HG03108 (cell line): Measurements from ENCODE around the gene PPIP5K2.
"Not testable (repeated sequence)": the region's sequence is repeated elsewhere in the genome, so short reads cannot be mapped to it uniquely, and the experiment has no call there.

Experiments used
- ATAC-seq: cut with Tn5 transposase; IDR thresholded peaks from one replicate; pipeline ENCODE4 v1.9.1; 2021; ENCODE audit warnings: moderate library complexity; ENCODE audit not compliant: unreplicated experiment

Gene PPIP5K2

GRCh38 chr5:103205991-103206700, 86.0 kb downstream of the PPIP5K2 start:
- ATAC-seq, result no peak

- ATAC-seq, result no peak
Observed at GRCh38 chr5:103207011-103207410, 86.9 kb downstream of the PPIP5K2 start.

- ATAC-seq, result no peak
Observed at GRCh38 chr5:103207653-103208052, 87.6 kb downstream of the PPIP5K2 start.

- ATAC-seq, result no peak
Observed at GRCh38 chr5:103208460-103208859, 88.4 kb downstream of the PPIP5K2 start.

GRCh38 chr5:103209065-103209464, 89.0 kb downstream of the PPIP5K2 start:
- ATAC-seq, result no peak

- ATAC-seq, result no peak
Observed at GRCh38 chr5:103210952-103211351, 90.9 kb downstream of the PPIP5K2 start.

- ATAC-seq, result peak; percentile 82
Observed at GRCh38 chr5:103211576-103212561, 91.8 kb downstream of the PPIP5K2 start.

GRCh38 chr5:103216137-103216536, 96.0 kb downstream of the PPIP5K2 start:
- ATAC-seq, result no peak

- ATAC-seq, result no peak
Observed at GRCh38 chr5:103216697-103217096, 96.6 kb downstream of the PPIP5K2 start.

- no peak for ATAC-seq
Observed at GRCh38 chr5:103217101-103217500, 97.0 kb downstream of the PPIP5K2 start.

- no peak for ATAC-seq
Observed at GRCh38 chr5:103218164-103218563, 98.1 kb downstream of the PPIP5K2 start.

- not testable (repeated sequence) for ATAC-seq
Observed at GRCh38 chr5:103219074-103219473, 99.0 kb downstream of the PPIP5K2 start.

- ATAC-seq, result no peak
Observed at GRCh38 chr5:103223031-103223955, 103.2 kb downstream of the PPIP5K2 start.

- peak; percentile 89 for ATAC-seq
Observed at GRCh38 chr5:103224118-103224893, 104.2 kb downstream of the PPIP5K2 start.

GRCh38 chr5:103224894-103225246, 104.8 kb downstream of the PPIP5K2 start:
- no peak for ATAC-seq

GRCh38 chr5:103228061-103228460, 108.0 kb downstream of the PPIP5K2 start:
- ATAC-seq, result no peak

- ATAC-seq, result no peak
Observed at GRCh38 chr5:103228588-103228987, 108.5 kb downstream of the PPIP5K2 start.

GRCh38 chr5:103232393-103232999, 112.4 kb downstream of the PPIP5K2 start:
- no peak for ATAC-seq

GRCh38 chr5:103234239-103234975, 114.3 kb downstream of the PPIP5K2 start:
- ATAC-seq, result no peak
